HCT116 (cell line): ENCODE data around the gene RPL6. TPM values are rescaled to one million over a fixed set of nuclear protein-coding genes. Genes with fewer than 3 reads are reported as not detected.
"Not testable (repeated sequence)": the region's sequence is repeated elsewhere in the genome, so short reads cannot be mapped to it uniquely, and the experiment has no call there.

Experiments
- ATAC-seq: fragments of 200-7000 bp; cut with Tn5 transposase; 2 replicates; pipeline ENCODE4 v1.9.1; 2020; ENCODE audit warnings: mild to moderate bottlenecking, moderate library complexity
- BruUV-seq: library from RNA; stranded (reverse); fragments of 400-500 nt; replicated peaks from 2 replicates; lab custom pipeline; 2021; lab: Mats Ljungman, UMichigan
- CTCF ChIA-PET: fragments of 300-600 bp; sonication (Branson Sonifier 250); formaldehyde crosslinking; loops from one replicate; lab custom pipeline; 2021; ENCODE audit warnings: antibody characterized with exemption; lab: Charles Lee
- POLR2A ChIA-PET: fragments of 300-600, 350-600 bp; sonication (Branson Sonifier 250); formaldehyde crosslinking; loops from one replicate; lab custom pipeline; 2021; ENCODE audit warnings: antibody characterized with exemption; lab: Charles Lee
- RAD21 ChIA-PET, 2 experiments: fragments of 300-600 bp; sonication (Branson Sonifier 250); formaldehyde crosslinking; loops; one replicate each; lab custom pipeline; 2023; ENCODE audit warnings: low total read pairs in 2 of 2; ENCODE audit not compliant: uncharacterized antibody in 2 of 2, unreplicated experiment in 2 of 2, low non-redundant PET in 1 of 2; lab: Charles Lee
- DNase-seq: peaks from one replicate; pipeline ENCODE4 v3.0.0-alpha.2; 2010; ENCODE audit warnings: low read depth, low spot score
- H2AFZ ChIP-seq: fragments of 200-600 bp; shearing (Covaris generic), sonication (generic); 2 replicates; pipeline ENCODE4 v1.6.1; 2017; ENCODE audit warnings: low read depth, mixed run types, mixed read lengths, antibody characterized with exemption, low read length; ENCODE audit not compliant: poor library complexity, severe bottlenecking
- H3K27ac ChIP-seq: 2 replicates; pipeline ENCODE4 v1.5.1; 2012; ENCODE audit warnings: low read depth, low read length
- H3K27me3 ChIP-seq: fragments of 200-600 bp; sonication (generic); 2 replicates; pipeline ENCODE4 v1.6.1; 2016; ENCODE audit warnings: mixed run types, low read length, mixed read lengths; ENCODE audit not compliant: insufficient read depth
- H3K36me3 ChIP-seq, 2 experiments: fragments of 200-500 bp in 1 of 2; fragments of 200-600 bp in 1 of 2; sonication (Bioruptor generic) in 1 of 2; sonication (generic) in 1 of 2; 2 replicates each; pipeline versions ENCODE4 v1.5.1 to v1.6.1; 2014 to 2016; ENCODE audit warnings: low read length in 2 of 2, inconsistent platforms in 1 of 2, mixed read lengths in 1 of 2, mixed run types in 1 of 2; ENCODE audit not compliant: insufficient read depth in 2 of 2, control insufficient read depth in 1 of 2
- H3K4me1 ChIP-seq, 2 experiments: fragments of 200-600 bp in 1 of 2; sonication (generic) in 1 of 2; 2 replicates each; pipeline versions ENCODE4 v1.5.1 to v1.6.1; 2012 to 2017; ENCODE audit warnings: low read length in 2 of 2, inconsistent platforms in 1 of 2, mild to moderate bottlenecking in 1 of 2, mixed read lengths in 1 of 2, mixed run types in 1 of 2, moderate library complexity in 1 of 2; ENCODE audit not compliant: insufficient read depth in 2 of 2, control insufficient read depth in 1 of 2
- H3K4me2 ChIP-seq: fragments of 200-600 bp; sonication (generic); 2 replicates; pipeline ENCODE4 v1.6.1; 2017; ENCODE audit warnings: mixed run types, low read length, mixed read lengths
- H3K4me3 ChIP-seq, 2 experiments: fragments of 200-600 bp in 1 of 2; sonication (generic) in 1 of 2; replicated peaks in 1 of 2; 2 replicates each; pipeline ENCODE4 v1.5.1; 2011 to 2016; ENCODE audit warnings: low read length in 2 of 2, control low read depth in 1 of 2, low read depth in 1 of 2, mild to moderate bottlenecking in 1 of 2, mixed read lengths in 1 of 2, mixed run types in 1 of 2
- H3K79me2 ChIP-seq: fragments of 200-600 bp; sonication (generic); 2 replicates; pipeline ENCODE4 v1.6.1; 2017; ENCODE audit warnings: mild to moderate bottlenecking, mixed run types, low read length, moderate library complexity, mixed read lengths; ENCODE audit not compliant: insufficient read depth
- H3K9ac ChIP-seq: fragments of 200-600 bp; sonication (generic); 2 replicates; pipeline ENCODE4 v1.6.1; 2016; ENCODE audit warnings: low read length, mixed read lengths
- H3K9me2 ChIP-seq: fragments of 200-600 bp; sonication (generic), shearing (Covaris generic); 2 replicates; pipeline ENCODE4 v1.6.1; 2017; ENCODE audit warnings: mixed run types, mild to moderate bottlenecking, moderate library complexity; ENCODE audit not compliant: insufficient read depth
- H3K9me3 ChIP-seq, 2 experiments: fragments of 200-500 bp in 1 of 2; fragments of 200-600 bp in 1 of 2; sonication (Bioruptor generic) in 1 of 2; sonication (generic) in 1 of 2; 2 replicates each; pipeline ENCODE4 v1.6.1; 2014 to 2017; ENCODE audit warnings: low read length in 2 of 2, mixed read lengths in 2 of 2, inconsistent platforms in 1 of 2, low read depth in 1 of 2, mild to moderate bottlenecking in 1 of 2, mixed run types in 1 of 2, moderate library complexity in 1 of 2; ENCODE audit not compliant: control insufficient read depth in 1 of 2, insufficient read depth in 1 of 2
- H4K20me1 ChIP-seq: fragments of 200-600 bp; sonication (generic), shearing (Covaris generic); 2 replicates; pipeline ENCODE4 v1.6.1; 2017; ENCODE audit warnings: mixed run types, mild to moderate bottlenecking, moderate library complexity; ENCODE audit not compliant: insufficient read depth
- ATF3 ChIP-seq: IDR thresholded peaks from 2 replicates; pipeline ENCODE4 v1.6.1; 2012
- EGR1 ChIP-seq: IDR thresholded peaks from 2 replicates; pipeline ENCODE4 v1.6.1; 2012; ENCODE audit warnings: low read depth
- ELF1 ChIP-seq: IDR thresholded peaks from 2 replicates; pipeline ENCODE4 v1.6.1; 2012; ENCODE audit warnings: low read depth, borderline replicate concordance
- FOSL1 ChIP-seq: IDR thresholded peaks from 2 replicates; pipeline ENCODE4 v1.6.1; 2012; ENCODE audit warnings: low read depth
- JUND ChIP-seq: IDR thresholded peaks from 2 replicates; pipeline ENCODE4 v1.6.1; 2012
- POLR2AphosphoS5 ChIP-seq: IDR thresholded peaks from 2 replicates; pipeline ENCODE4 v1.6.1; 2011; ENCODE audit warnings: mild to moderate bottlenecking, low read depth, low read length, moderate library complexity
- RAD21 ChIP-seq: IDR thresholded peaks from 2 replicates; pipeline ENCODE4 v1.6.1; 2012; ENCODE audit warnings: low read depth, mild to moderate bottlenecking
- REST ChIP-seq: IDR thresholded peaks from 2 replicates; pipeline ENCODE4 v1.6.1; 2012; ENCODE audit warnings: low read depth
- SIN3A ChIP-seq: IDR thresholded peaks from 2 replicates; pipeline ENCODE4 v1.6.1; 2012; ENCODE audit warnings: low read depth
- SP1 ChIP-seq: IDR thresholded peaks from 2 replicates; pipeline ENCODE4 v1.6.1; 2012; ENCODE audit warnings: low read depth
- TCF7L2 ChIP-seq: IDR thresholded peaks from 2 replicates; pipeline ENCODE4 v1.7.0; 2011; ENCODE audit warnings: borderline replicate concordance, inconsistent platforms; ENCODE audit not compliant: insufficient read depth, insufficient read length; ENCODE audit errors: extremely low read depth
- ZFX ChIP-seq: fragments of 450-650 bp; IDR thresholded peaks from 2 replicates; pipeline ENCODE4 v1.6.1; 2017
- intact Hi-C: fragments of 100-400 bp; cut with micrococcal nuclease; formaldehyde crosslinking; loops from 2 replicates; pipeline ENCODE4 v1.10.0; 2022
- total RNA-seq: library from RNA; stranded (reverse); gene quantifications from one replicate; pipeline ENCODE4 v1.2.1, GENCODE V29; 2021; ENCODE audit not compliant: unreplicated experiment

The RPL6 gene
- total RNA-seq, 1 experiment from 2014 or later, result 1,845 TPM

- POLR2A ChIA-PET, result no interaction called here
- intact Hi-C loops, result no loop called here
- H3K36me3 ChIP-seq, result peaks cover 29 to 35% of the 10 kb centered on the region in 2 experiments
Measured at GRCh38 chr12:112450725-112451124, 41.3 kb upstream of the RPL6 start.

GRCh38 chr12:112448165-112448564 is 38.8 kb upstream of the RPL6 start:
- CTCF ChIA-PET, ATAC-seq, DNase-seq, H3K9me3 ChIP-seq, H3K4me3 ChIP-seq, H3K27ac ChIP-seq, H3K4me2 ChIP-seq, H3K27me3 ChIP-seq, H2AFZ ChIP-seq, BruUV-seq, RAD21 ChIA-PET, H3K4me1 ChIP-seq, H3K9ac ChIP-seq, H4K20me1 ChIP-seq, intact Hi-C loops, H3K9me2 ChIP-seq, POLR2A ChIA-PET: not testable (repeated sequence)
- H3K36me3 ChIP-seq, result peaks cover 15 to 18% of the 10 kb centered on the region in 2 experiments
- peaks cover 44% of the 10 kb centered on the region for H3K79me2 ChIP-seq

More at GRCh38 chr12:112450725-112451124, 41.3 kb upstream of the RPL6 start:
- TF ChIP-seq RAD21 (0 out of 2 replicates have a peak, but pooled peaks have one; percentile 22), EGR1 (no peak)
- Histone ChIP-seq H3K79me2 (peaks cover 28% of the 10 kb centered on the region), H3K4me1 (no peaks in the 10 kb centered on the region), H3K9me3 (no peaks in the 10 kb centered on the region), H2AFZ (no peak overlapping the region), H3K27me3 (no peaks in the 10 kb centered on the region), H3K9me2 (no peaks in the 10 kb centered on the region), H3K4me3 (no peak overlapping the region), H3K27ac (no peak overlapping the region), H4K20me1 (no peaks in the 10 kb centered on the region), H3K9ac (no peak overlapping the region), H3K4me2 (no peak overlapping the region)
- ATAC-seq, result no peak
- BruUV-seq, result no TSS peak
- ChIA-PET RAD21 (no interaction called here), CTCF (interaction anchor here (1.0 kb wide), 1 partner anchor 88 kb away, joined by 3 read pairs; no protein-coding TSS in a partner anchor)
- no peak for DNase-seq

- Histone ChIP-seq H3K9me2 (no peaks in the 10 kb centered on the region), H3K36me3 (peaks cover 15 to 16% of the 10 kb centered on the region in 2 experiments), H4K20me1 (no peaks in the 10 kb centered on the region), H3K27me3 (no peaks in the 10 kb centered on the region), H3K4me1 (no peaks in the 10 kb centered on the region), H3K9ac (no peak overlapping the region), H3K4me3 (no peak overlapping the region), H3K27ac (no peak overlapping the region), H2AFZ (no peak overlapping the region), H3K79me2 (peaks cover 45% of the 10 kb centered on the region), H3K9me3 (no peaks in the 10 kb centered on the region), H3K4me2 (no peak overlapping the region)
- ChIA-PET POLR2A (no interaction called here), RAD21 (no interaction called here), CTCF (no interaction called here)
- no TSS peak for BruUV-seq
- no peak for DNase-seq
- ATAC-seq, result no peak
- intact Hi-C loops, result no loop called here
- TF ChIP-seq SIN3A (no peak), POLR2AphosphoS5 (no peak), SP1 (no peak), ZFX (no peak), ATF3 (no peak), ELF1 (no peak), TCF7L2 (no peak), REST (no peak), FOSL1 (no peak), JUND (no peak)
Measured at GRCh38 chr12:112447106-112447505, 37.7 kb upstream of the RPL6 start.
